Vagina (tissue), 2 donors: Measurements from ENCODE around the gene ENOX1.

Experiments
- POLR2A ChIP-seq, 2 donors: fragments of 450-650 bp; IDR thresholded peaks; one replicate each; pipeline ENCODE4 v1.6.1; 2017; ENCODE audit warnings: antibody characterized with exemption in 2 of 2, mild to moderate bottlenecking in 2 of 2, moderate library complexity in 2 of 2
- TF ChIP-seq, protein P1 (sequence below), 3 experiments: fragments of 450-650 bp in 2 of 3; fragments of 200-600 bp in 1 of 3; sonication (generic) in 1 of 3; IDR thresholded peaks; one replicate each; pipeline ENCODE4 v1.5.1; 2017 to 2019; ENCODE audit warnings: antibody characterized with exemption in 3 of 3, mild to moderate bottlenecking in 2 of 3, moderate library complexity in 2 of 3

DNA sequence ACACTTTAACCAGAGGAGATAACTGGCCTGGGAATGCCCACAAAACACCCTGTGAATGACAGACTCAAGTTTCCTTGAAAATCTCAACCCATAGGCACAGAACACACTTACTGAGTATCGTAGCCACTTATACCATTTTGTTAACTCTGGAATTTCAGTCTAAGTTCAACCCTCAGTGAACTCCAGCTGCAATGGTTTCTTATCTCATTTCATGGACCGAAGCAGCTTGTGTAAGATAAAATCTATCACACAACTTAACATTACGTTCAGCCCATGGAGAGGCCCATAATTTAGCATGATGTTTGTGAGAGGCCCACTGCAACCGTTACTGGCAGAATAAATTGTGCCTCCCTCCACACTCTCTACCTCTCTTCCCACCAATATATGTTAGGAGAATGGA is 440.3 kb downstream of the ENOX1 start:
- TF ChIP-seq, protein P1, sequence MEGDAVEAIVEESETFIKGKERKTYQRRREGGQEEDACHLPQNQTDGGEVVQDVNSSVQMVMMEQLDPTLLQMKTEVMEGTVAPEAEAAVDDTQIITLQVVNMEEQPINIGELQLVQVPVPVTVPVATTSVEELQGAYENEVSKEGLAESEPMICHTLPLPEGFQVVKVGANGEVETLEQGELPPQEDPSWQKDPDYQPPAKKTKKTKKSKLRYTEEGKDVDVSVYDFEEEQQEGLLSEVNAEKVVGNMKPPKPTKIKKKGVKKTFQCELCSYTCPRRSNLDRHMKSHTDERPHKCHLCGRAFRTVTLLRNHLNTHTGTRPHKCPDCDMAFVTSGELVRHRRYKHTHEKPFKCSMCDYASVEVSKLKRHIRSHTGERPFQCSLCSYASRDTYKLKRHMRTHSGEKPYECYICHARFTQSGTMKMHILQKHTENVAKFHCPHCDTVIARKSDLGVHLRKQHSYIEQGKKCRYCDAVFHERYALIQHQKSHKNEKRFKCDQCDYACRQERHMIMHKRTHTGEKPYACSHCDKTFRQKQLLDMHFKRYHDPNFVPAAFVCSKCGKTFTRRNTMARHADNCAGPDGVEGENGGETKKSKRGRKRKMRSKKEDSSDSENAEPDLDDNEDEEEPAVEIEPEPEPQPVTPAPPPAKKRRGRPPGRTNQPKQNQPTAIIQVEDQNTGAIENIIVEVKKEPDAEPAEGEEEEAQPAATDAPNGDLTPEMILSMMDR (IDR thresholded peaks at IDR 0.05), result no peak
- TF ChIP-seq POLR2A (IDR thresholded peaks at IDR 0.05), result no peak
